Gastrocnemius medialis (tissue), 4 donors: ENCODE measurements around the gene PANK3. TPM values are rescaled to one million over a fixed set of nuclear protein-coding genes. Genes with fewer than 3 reads are reported as not detected.
"Not testable (repeated sequence)": the region's sequence is repeated elsewhere in the genome, so short reads cannot be mapped to it uniquely, and the experiment has no call there.

Source experiments
- ATAC-seq, 2 donors: fragments of 150-250 bp; one replicate each; pipeline ENCODE4 v1.9.1; 2016
- DNase-seq, 2 donors: peaks; one replicate each; pipeline ENCODE4 v3.0.0-alpha.2; 2019
- H3K27ac ChIP-seq, 4 donors: fragments of 200-600 bp; sonication (generic); 1 replicate in 1 of 4; 2 replicates in 3 of 4; pipeline ENCODE4 v1.5.1; 2016 to 2018; ENCODE audit warnings: mild to moderate bottlenecking in 2 of 4, moderate library complexity in 1 of 4
- H3K27me3 ChIP-seq, 3 donors: fragments of 200-600 bp; sonication (generic) in 2 of 3; 1 replicate in 1 of 3; 2 replicates in 2 of 3; pipeline versions ENCODE4 v1.5.1 to v1.6.0; 2016 to 2019; ENCODE audit warnings: mild to moderate bottlenecking in 1 of 3, moderate library complexity in 1 of 3
- H3K36me3 ChIP-seq, 2 donors: fragments of 200-600 bp; sonication (generic) in 1 of 2; one replicate each; pipeline ENCODE4 v1.5.1; 2017 to 2018
- H3K4me1 ChIP-seq, 2 donors: fragments of 200-600 bp; sonication (generic) in 1 of 2; one replicate each; pipeline ENCODE4 v1.5.1; 2016 to 2017; ENCODE audit warnings: mild to moderate bottlenecking in 2 of 2
- H3K4me3 ChIP-seq, 4 donors: fragments of 200-600 bp; sonication (generic) in 3 of 4; 1 replicate in 1 of 4; 2 replicates in 3 of 4; pipeline ENCODE4 v1.5.1; 2016 to 2019; ENCODE audit warnings: mild to moderate bottlenecking in 2 of 4
- H3K9me3 ChIP-seq, 3 donors: fragments of 200-600 bp; sonication (generic) in 2 of 3; 1 replicate in 1 of 3; 2 replicates in 2 of 3; pipeline ENCODE4 v1.5.1; 2016 to 2019
- CTCF ChIP-seq, 5 experiments: fragments of 450-650 bp in 3 of 5; fragments of 200-600 bp in 2 of 5; sonication (generic) in 2 of 5; IDR thresholded peaks in 4 of 5; conservative IDR thresholded peaks in 1 of 5; 1 replicate in 4 of 5; 2 replicates in 1 of 5; pipeline ENCODE4 v1.5.1; 2016 to 2019; ENCODE audit warnings: antibody characterized with exemption in 5 of 5, mild to moderate bottlenecking in 3 of 5, moderate library complexity in 3 of 5
- POLR2A ChIP-seq, 2 donors: fragments of 450-650 bp; IDR thresholded peaks; one replicate each; pipeline ENCODE4 v1.6.1; 2017; ENCODE audit warnings: antibody characterized with exemption in 2 of 2, mild to moderate bottlenecking in 2 of 2, moderate library complexity in 2 of 2
- in situ Hi-C, 4 donors: fragments of 200-750 bp; cut with MboI; loops; one replicate each; pipeline versions ENCODE4 v1.15.0 to v1.8.0; 2017; ENCODE audit warnings: low sequenced_read_pairs in 4 of 4
- intact Hi-C: fragments of 100-400 bp; cut with DNase I; formaldehyde crosslinking; loops from one replicate; pipeline ENCODE4 v1.15.1; 2023; ENCODE audit warnings: low total_unique reads
- total RNA-seq, 4 donors: library from RNA; depleted of rRNA; stranded (reverse); fragments of >200 nt; gene quantifications; one replicate each; pipeline versions ENCODE4 v1.1.0 to v1.2.3, GENCODE V29; 2016

PANK3 gene
- total RNA-seq, 4 donors from 2014 or later: 14.5 to 23.5 (median 16.1) TPM

- Histone ChIP-seq H3K4me3 (peak overlapping the region; percentile 82 to 100 (median 90)), H3K36me3 (no peaks in the 10 kb centered on the region), H3K27ac (peak overlapping the region; percentile 95 to 99 (median 96)), H3K9me3 (no peaks in the 10 kb centered on the region), H3K27me3 (no peaks in the 10 kb centered on the region), H3K4me1 (peaks cover 17 to 34% of the 10 kb centered on the region in 2 donors)
- ATAC-seq (no peak), DNase-seq (no peak)
- intact Hi-C loops (no loop called here), in situ Hi-C loops (no loop called here)
- TF ChIP-seq POLR2A (IDR thresholded peaks at IDR 0.05) (no peak), CTCF (IDR thresholded peaks at IDR 0.05 in 4 of 5, conservative IDR thresholded peaks at IDR 0.05 in 1 of 5) (no peak)
Measured at GRCh38 chr5:168578006-168578405, 1.2 kb downstream of the PANK3 start.

GRCh38 chr5:168575391-168576372, 3.5 kb downstream of the PANK3 start:
- H3K4me1 ChIP-seq: peaks cover 20 to 34% of the 10 kb centered on the region in 2 donors
- no peaks in the 10 kb centered on the region for H3K36me3 ChIP-seq
- H3K27ac ChIP-seq: no peak overlapping the region
- H3K4me3 ChIP-seq: no peak overlapping the region
- in situ Hi-C loops (no loop called here), intact Hi-C loops (no loop called here)
- no peaks in the 10 kb centered on the region for H3K27me3 ChIP-seq
- TF ChIP-seq POLR2A (IDR thresholded peaks at IDR 0.05) (no peak), CTCF (IDR thresholded peaks at IDR 0.05 in 4 of 5, conservative IDR thresholded peaks at IDR 0.05 in 1 of 5) (no peak)
- DNase-seq (no peak), ATAC-seq (no peak)
- H3K9me3 ChIP-seq: no peaks in the 10 kb centered on the region

GRCh38 chr5:168574156-168574555, 5.0 kb downstream of the PANK3 start:
- H3K27me3 ChIP-seq, DNase-seq, in situ Hi-C loops, intact Hi-C loops, ATAC-seq, H3K27ac ChIP-seq, H3K9me3 ChIP-seq, H3K4me3 ChIP-seq, H3K36me3 ChIP-seq: not testable (repeated sequence)
- H3K4me1 ChIP-seq: peaks cover 20 to 28% of the 10 kb centered on the region in 2 donors

GRCh38 chr5:168573663-168574062, 5.5 kb downstream of the PANK3 start:
- H3K27ac ChIP-seq, H3K4me3 ChIP-seq, in situ Hi-C loops, intact Hi-C loops, ATAC-seq, DNase-seq, H3K27me3 ChIP-seq, H3K9me3 ChIP-seq, H3K36me3 ChIP-seq: not testable (repeated sequence)
- H3K4me1 ChIP-seq: peaks cover 20 to 28% of the 10 kb centered on the region in 2 donors

- DNase-seq (no peak), ATAC-seq (no peak)
- TF ChIP-seq POLR2A (IDR thresholded peaks at IDR 0.05): no peak
- TF ChIP-seq CTCF (IDR thresholded peaks at IDR 0.05 in 4 of 5, conservative IDR thresholded peaks at IDR 0.05 in 1 of 5): no peak
- H3K4me3 ChIP-seq: no peak overlapping the region
- peaks cover 4 to 5% of the 10 kb centered on the region in 2 donors for H3K4me1 ChIP-seq
- no peak overlapping the region for H3K27ac ChIP-seq
- in situ Hi-C loops (no loop called here), intact Hi-C loops (no loop called here)
- H3K27me3 ChIP-seq: no peaks in the 10 kb centered on the region
- peaks cover 0 to 12% of the 10 kb centered on the region in 2 donors for H3K36me3 ChIP-seq
- H3K9me3 ChIP-seq: no peaks in the 10 kb centered on the region
Measured at GRCh38 chr5:168570490-168571328, 8.5 kb downstream of the PANK3 start.
